ENCODE results near the gene LCNL1.

GRCh38 chr9:136974817-136975535 lies 7.8 kb upstream of the LCNL1 start:
- TF ChIP-seq CTCF (IDR thresholded peaks at IDR 0.05) = no peak
- no peak for TF ChIP-seq EP300 (IDR thresholded peaks at IDR 0.05)
- TF ChIP-seq POLR2AphosphoS5 (IDR thresholded peaks at IDR 0.05) = no peak
- no peak for TF ChIP-seq POLR2A (IDR thresholded peaks at IDR 0.05)
